ENCODE measurements around the gene ALDH1L1. TPM values are rescaled to one million over a fixed set of nuclear protein-coding genes. Genes with fewer than 3 reads are reported as not detected.

Gene ALDH1L1
- total and polyA plus RNA-seq, 2 of the 8 experiments (the other 6 are each of a cell fraction or from before 2014, with no cell fraction given) = 0.98 to 1.6 TPM

DNA sequence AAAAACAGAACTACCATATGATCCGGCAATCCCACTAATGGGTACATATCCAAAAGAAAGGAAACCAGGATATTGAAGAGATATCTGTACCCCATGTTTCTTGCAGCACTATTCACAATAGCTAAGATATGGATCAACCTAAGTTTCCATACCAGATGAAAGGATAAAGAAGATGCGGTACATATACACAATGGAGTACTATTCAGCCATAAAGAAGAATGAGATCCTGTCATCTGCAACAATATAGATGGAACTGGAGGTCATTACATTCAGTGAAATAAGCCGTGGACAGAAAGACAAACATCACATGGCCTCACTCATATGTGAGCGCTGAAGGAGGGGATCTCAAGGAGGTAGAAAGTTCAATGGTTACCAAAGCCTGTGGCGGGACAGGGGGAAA is 99.4 kb downstream of the ALDH1L1 start:
- CTCF ChIA-PET (ENCODE audit: partially characterized antibody) = interaction anchor here (0.6 to 1.8 kb wide), 9 partner anchors 12 to 816 kb away, joined by 3 to 5 read pairs (median 3); no protein-coding TSS in a partner anchor
- TF ChIP-seq GTF2F1 (IDR thresholded peaks at IDR 0.05; ENCODE audit: borderline replicate concordance, low read depth, low read length) (no peak), POLR2A (IDR thresholded peaks at IDR 0.05; ENCODE audit: control extremely low read depth in 1 of 2, low read depth in 2 of 2, low read length in 2 of 2) (no peak), NANOG (IDR thresholded peaks at IDR 0.05; ENCODE audit: insufficient read depth, low read depth, low read length, poor library complexity, severe bottlenecking) (no peak), POU5F1 (IDR thresholded peaks at IDR 0.05; ENCODE audit: low read depth, low read length) (no peak), SUZ12 (IDR thresholded peaks at IDR 0.05; ENCODE audit: low read length) (no peak), HDAC2 (IDR thresholded peaks at IDR 0.05; ENCODE audit: borderline replicate concordance in 1 of 2, low read depth in 2 of 2, low read length in 2 of 2) (no peak)

More for the DNA sequence above, 99.4 kb downstream of the ALDH1L1 start:
- no peak overlapping the region for H2BK15ac ChIP-seq (ENCODE audit: low read length)
- no peaks in the 10 kb centered on the region; a peak in 1 of 7 replicates for H3K27me3 ChIP-seq (replicated peaks in 1 of 4; ENCODE audit: control insufficient read depth in 3 of 4, extremely low read depth in 1 of 4, insufficient read depth in 3 of 4, low read length in 3 of 4)
- H2BK5ac ChIP-seq (ENCODE audit: low read depth, low read length) = no peak overlapping the region
- H3K79me2 ChIP-seq (ENCODE audit: control insufficient read depth in 1 of 2, insufficient read depth in 2 of 2, low read length in 2 of 2) = no peaks in the 10 kb centered on the region
- H4K20me1 ChIP-seq (replicated peaks in 1 of 2; ENCODE audit: control insufficient read depth in 1 of 2, insufficient read depth in 2 of 2, low read length in 2 of 2) = no peaks in the 10 kb centered on the region
- no peak overlapping the region for H3K4ac ChIP-seq (replicated peaks; ENCODE audit: insufficient read length, low read depth, low read length)
- FAIRE-seq = no peak
- no peak overlapping the region for H2BK120ac ChIP-seq (replicated peaks; ENCODE audit: low read depth, low read length)
- no peaks in the 10 kb centered on the region for H3K4me1 ChIP-seq (replicated peaks in 1 of 4; ENCODE audit: control insufficient read depth in 3 of 4, insufficient read depth in 4 of 4, low read length in 3 of 4)
- peaks cover 0 to 5% of the 10 kb centered on the region in 2 experiments; a peak in 1 of 4 replicates for H3K9me3 ChIP-seq (ENCODE audit: insufficient read depth in 2 of 2, low read depth in 1 of 2, low read length in 1 of 2)
- no peak overlapping the region for H4K5ac ChIP-seq (ENCODE audit: insufficient read length, low read depth, low read length)
- H4K91ac ChIP-seq (replicated peaks; ENCODE audit: insufficient read length, low read length) = no peak overlapping the region
- H2BK20ac ChIP-seq (ENCODE audit: low read length) = no peak overlapping the region
- H3K9ac ChIP-seq (replicated peaks in 1 of 4; ENCODE audit: extremely low read depth in 1 of 4, low read depth in 3 of 4, low read length in 3 of 4) = no peak overlapping the region
- DNase-seq (ENCODE audit: low read depth in 1 of 2, low spot score in 2 of 2) = no peak
- no peak overlapping the region for H2AFZ ChIP-seq (ENCODE audit: low read length)
- POLR2A ChIA-PET (ENCODE audit: partially characterized antibody) = no interaction called here
- no peak overlapping the region for H2AK5ac ChIP-seq (ENCODE audit: low read depth, low read length)
- 80% methylated on average over 5 of the region's 5 CpGs; no CpG with 5 or more reads in 1 of the 2 experiments for WGBS, 2 experiments (ENCODE audit: extremely low coverage in 1 of 2, insufficient coverage in 1 of 2, insufficient read length in 1 of 2, insufficient replicate concordance in 2 of 2, low coverage in 1 of 2, low lambda C conversion rate in 2 of 2, missing lambda C conversion rate in 1 of 2)
- no peak overlapping the region for H3K4me2 ChIP-seq (ENCODE audit: insufficient read depth in 1 of 2, low read depth in 2 of 2, low read length in 2 of 2)
- H3K4me3 ChIP-seq (ENCODE audit: extremely low read depth in 1 of 4, insufficient read depth in 2 of 4, low read depth in 3 of 4, low read length in 4 of 4) = no peak overlapping the region
- H3K18ac ChIP-seq (ENCODE audit: extremely low read depth, low read length) = no peak overlapping the region
- no peaks in the 10 kb centered on the region for H3K79me1 ChIP-seq (ENCODE audit: low read depth, low read length)
- no peak overlapping the region for H3K56ac ChIP-seq (replicated peaks; ENCODE audit: insufficient read length, low read depth, low read length)
- H3K14ac ChIP-seq (ENCODE audit: insufficient read length) = no peak overlapping the region
- peaks cover 4% of the 10 kb centered on the region; the same call in 1 of the 2 replicates for H3K23me2 ChIP-seq (ENCODE audit: low read depth, low read length)
- no peak overlapping the region for H3K23ac ChIP-seq (ENCODE audit: insufficient read length)
- no peak overlapping the region for H4K8ac ChIP-seq (ENCODE audit: extremely low read depth, insufficient read depth, low read length)
- no peak overlapping the region for H2BK12ac ChIP-seq (ENCODE audit: low read depth, low read length)
- no peak overlapping the region for H3K27ac ChIP-seq (ENCODE audit: low read depth, low read length)
- no peaks in the 10 kb centered on the region for H3K36me3 ChIP-seq (ENCODE audit: control insufficient read depth in 2 of 4, insufficient read depth in 4 of 4, low read length in 3 of 4)
